Sigmoid colon (tissue), 7 donors: ENCODE data around the gene IDE. TPM values are rescaled to one million over a fixed set of nuclear protein-coding genes. Genes with fewer than 3 reads are reported as not detected.

ENCODE experiments used
- DNase-seq: peaks from one replicate; pipeline ENCODE4 v3.0.0-alpha.2; 2019
- H3K27ac ChIP-seq, 4 donors: fragments of 200-600 bp; sonication (generic); one replicate each; pipeline ENCODE4 v1.5.1; 2016 to 2019; ENCODE audit warnings: mild to moderate bottlenecking in 1 of 4
- H3K27me3 ChIP-seq, 3 donors: fragments of 200-600 bp; sonication (generic); one replicate each; pipeline ENCODE4 v1.5.1; 2019; ENCODE audit warnings: mild to moderate bottlenecking in 1 of 3
- H3K36me3 ChIP-seq, 4 donors: fragments of 200-600 bp; sonication (generic); one replicate each; pipeline ENCODE4 v1.5.1; 2016 to 2019
- H3K4me1 ChIP-seq, 4 donors: fragments of 200-600 bp; sonication (generic); one replicate each; pipeline ENCODE4 v1.5.1; 2017 to 2019
- H3K4me3 ChIP-seq, 4 donors: fragments of 200-600 bp; sonication (generic); one replicate each; pipeline ENCODE4 v1.5.1; 2017 to 2019; ENCODE audit warnings: mild to moderate bottlenecking in 2 of 4, moderate library complexity in 1 of 4
- H3K9me3 ChIP-seq, 4 donors: fragments of 200-600 bp in 3 of 4; sonication (generic) in 3 of 4; one replicate each; pipeline versions ENCODE4 v1.5.1 to v1.6.1; 2013 to 2019
- EP300 ChIP-seq, 4 donors: sonication (generic); formaldehyde crosslinking; IDR thresholded peaks; one replicate each; pipeline ENCODE4 v1.6.1; 2017; ENCODE audit warnings: antibody characterized with exemption in 4 of 4
- POLR2A ChIP-seq, 2 donors: fragments of 450-650 bp; IDR thresholded peaks; one replicate each; pipeline ENCODE4 v1.6.1; 2016; ENCODE audit warnings: antibody characterized with exemption in 2 of 2, mild to moderate bottlenecking in 2 of 2, moderate library complexity in 2 of 2
- POLR2AphosphoS5 ChIP-seq, 4 donors: sonication (generic); formaldehyde crosslinking; IDR thresholded peaks; one replicate each; pipeline ENCODE4 v1.6.1; 2017; ENCODE audit warnings: antibody characterized with exemption in 4 of 4
- WGBS, 2 donors: extraction: QIAGEN DNeasy Blood & Tissue Kit; methylation state at CpG; one replicate each; pipeline ENCODE4 v1.1.7; 2013; 5-methylcytosine and 5-hydroxymethylcytosine counted together
- intact Hi-C: fragments of 100-400 bp; cut with DNase I; formaldehyde crosslinking; loops from one replicate; pipeline ENCODE4 v1.15.1; 2023
- polyA plus RNA-seq, 3 donors: library from polyadenylated mRNA; stranded (reverse); fragments of 200-250 nt; gene quantifications; one replicate each; pipeline ENCODE4 v1.2.3, GENCODE V29; 2013
- total RNA-seq, 4 donors: library from RNA; depleted of rRNA; stranded (reverse); fragments of >200 nt; gene quantifications; one replicate each; pipeline ENCODE4 v1.1.0, GENCODE V29; 2016
- TF ChIP-seq, protein P1 (sequence below), 4 experiments: fragments of 450-650 bp in 3 of 4; fragments of 200-600 bp in 1 of 4; IDR thresholded peaks; one replicate each; pipeline ENCODE4 v1.5.1; 2016 to 2019; ENCODE audit warnings: antibody characterized with exemption in 4 of 4, mild to moderate bottlenecking in 3 of 4, moderate library complexity in 2 of 4
- donor health status: healthy with polysubstance abuse.
- donor health status: Bipolar disorder and iron deficiency.
- donor health status: healthy.

The IDE gene
- total RNA-seq = 10 to 100 TPM; 23.3 to 32.9 (median 28.8) TPM
- 10 to 100 TPM in 1 of 3 donors, 1 to 10 TPM in 2; 7.8 to 12.3 (median 9.6) TPM for polyA plus RNA-seq

DNA sequence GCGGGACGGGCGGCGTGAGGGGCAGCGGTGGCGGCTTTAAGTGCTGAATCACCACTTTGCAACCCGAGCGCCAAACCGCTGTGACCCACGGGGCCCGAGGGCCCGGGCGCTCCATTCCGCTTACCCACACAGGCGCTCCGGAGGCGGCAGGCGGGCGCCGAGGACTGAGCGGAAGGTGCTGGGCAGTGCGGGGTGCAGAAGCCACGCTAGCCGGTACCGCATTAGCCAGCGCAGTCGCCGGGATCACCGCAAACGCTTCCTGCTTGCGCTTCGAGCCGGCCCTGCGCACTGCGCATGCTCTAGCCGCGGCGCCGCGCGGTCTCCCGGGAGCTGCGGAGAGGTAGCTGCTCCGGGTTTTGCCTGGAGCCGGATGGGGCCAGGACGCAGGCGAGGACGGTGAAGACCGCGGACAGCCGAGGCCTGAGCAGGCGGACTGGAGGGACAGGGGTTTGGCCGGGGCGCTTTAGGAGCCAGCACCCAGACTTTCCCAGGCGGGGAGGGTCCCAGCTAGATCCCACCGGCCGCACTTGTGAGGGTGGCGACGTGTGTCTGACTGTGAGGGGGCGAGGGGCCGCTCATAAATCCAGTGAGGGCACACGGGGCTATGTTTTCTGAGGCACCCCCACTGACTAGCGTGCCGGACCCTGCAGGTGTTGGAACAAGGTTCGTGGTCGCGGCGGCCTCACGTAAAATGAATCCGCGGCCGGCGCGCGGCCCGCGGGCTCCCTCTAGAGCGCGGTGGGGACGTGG, at the start of gene IDE:
IDE (minus strand) TSS at position 296 of the 750 bp plus-strand sequence; CDS start at position 222, 74 bp downstream.
- TF ChIP-seq EP300 (IDR thresholded peaks at IDR 0.05) (no peak), POLR2A (IDR thresholded peaks at IDR 0.05) (peak; percentile 28 to 29), POLR2AphosphoS5 (IDR thresholded peaks at IDR 0.05) (peak; percentile 27 to 76 (median 70))
- TF ChIP-seq, protein P1, sequence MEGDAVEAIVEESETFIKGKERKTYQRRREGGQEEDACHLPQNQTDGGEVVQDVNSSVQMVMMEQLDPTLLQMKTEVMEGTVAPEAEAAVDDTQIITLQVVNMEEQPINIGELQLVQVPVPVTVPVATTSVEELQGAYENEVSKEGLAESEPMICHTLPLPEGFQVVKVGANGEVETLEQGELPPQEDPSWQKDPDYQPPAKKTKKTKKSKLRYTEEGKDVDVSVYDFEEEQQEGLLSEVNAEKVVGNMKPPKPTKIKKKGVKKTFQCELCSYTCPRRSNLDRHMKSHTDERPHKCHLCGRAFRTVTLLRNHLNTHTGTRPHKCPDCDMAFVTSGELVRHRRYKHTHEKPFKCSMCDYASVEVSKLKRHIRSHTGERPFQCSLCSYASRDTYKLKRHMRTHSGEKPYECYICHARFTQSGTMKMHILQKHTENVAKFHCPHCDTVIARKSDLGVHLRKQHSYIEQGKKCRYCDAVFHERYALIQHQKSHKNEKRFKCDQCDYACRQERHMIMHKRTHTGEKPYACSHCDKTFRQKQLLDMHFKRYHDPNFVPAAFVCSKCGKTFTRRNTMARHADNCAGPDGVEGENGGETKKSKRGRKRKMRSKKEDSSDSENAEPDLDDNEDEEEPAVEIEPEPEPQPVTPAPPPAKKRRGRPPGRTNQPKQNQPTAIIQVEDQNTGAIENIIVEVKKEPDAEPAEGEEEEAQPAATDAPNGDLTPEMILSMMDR (IDR thresholded peaks at IDR 0.05) = peak; percentile 68 to 86 (median 76)
- no peaks in the 10 kb centered on the region for H3K9me3 ChIP-seq
- peaks cover 0 to 3% (median 0%) of the 10 kb centered on the region in 4 donors for H3K36me3 ChIP-seq
- H3K27me3 ChIP-seq = no peaks in the 10 kb centered on the region
- H3K4me1 ChIP-seq = peaks cover 2 to 40% (median 23%) of the 10 kb centered on the region in 4 donors
- intact Hi-C loops = loop anchor here (1.0 to 2.0 kb wide), 3 partner anchors 18 to 307 kb away; no protein-coding TSS in a partner anchor
- H3K4me3 ChIP-seq = peak within 1 kb of the TSS; percentile 82 to 97 (median 89)
- WGBS, 2 donors = 0 to 1% methylated on average over 80 of the region's 80 CpGs
- peak within 1 kb of the TSS; percentile 95 to 98 (median 98) for H3K27ac ChIP-seq
- peak; percentile 93 for DNase-seq

DNA sequence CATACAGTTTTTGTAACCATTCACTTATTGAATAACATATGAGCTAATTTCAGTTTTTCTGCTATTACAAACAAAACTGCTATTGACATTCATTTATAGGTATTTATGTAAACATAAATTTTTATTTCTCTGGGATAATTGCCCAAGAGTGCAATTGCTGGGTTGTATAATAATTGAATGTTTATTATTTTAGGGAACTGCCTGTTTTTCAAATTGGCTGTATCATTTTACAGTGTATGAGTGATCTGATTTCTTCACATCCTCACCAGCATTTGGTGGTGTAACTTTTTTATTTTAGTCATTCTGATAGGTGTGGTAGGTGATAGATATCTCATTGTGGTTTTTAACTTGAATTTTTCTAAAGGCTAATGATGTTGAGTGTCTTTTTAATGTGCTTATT, 45.5 kb upstream of the IDE start:
- H3K27ac ChIP-seq = no peak overlapping the region
- no peaks in the 10 kb centered on the region for H3K9me3 ChIP-seq
- H3K4me3 ChIP-seq = no peak overlapping the region
- no peaks in the 10 kb centered on the region for H3K4me1 ChIP-seq
- TF ChIP-seq, protein P1 (IDR thresholded peaks at IDR 0.05) = no peak
- TF ChIP-seq POLR2AphosphoS5 (IDR thresholded peaks at IDR 0.05) = no peak
- no peak for TF ChIP-seq EP300 (IDR thresholded peaks at IDR 0.05)
- TF ChIP-seq POLR2A (IDR thresholded peaks at IDR 0.05) = no peak
- DNase-seq = no peak
- intact Hi-C loops = no loop called here
- H3K36me3 ChIP-seq = no peaks in the 10 kb centered on the region
- no peaks in the 10 kb centered on the region for H3K27me3 ChIP-seq

DNA sequence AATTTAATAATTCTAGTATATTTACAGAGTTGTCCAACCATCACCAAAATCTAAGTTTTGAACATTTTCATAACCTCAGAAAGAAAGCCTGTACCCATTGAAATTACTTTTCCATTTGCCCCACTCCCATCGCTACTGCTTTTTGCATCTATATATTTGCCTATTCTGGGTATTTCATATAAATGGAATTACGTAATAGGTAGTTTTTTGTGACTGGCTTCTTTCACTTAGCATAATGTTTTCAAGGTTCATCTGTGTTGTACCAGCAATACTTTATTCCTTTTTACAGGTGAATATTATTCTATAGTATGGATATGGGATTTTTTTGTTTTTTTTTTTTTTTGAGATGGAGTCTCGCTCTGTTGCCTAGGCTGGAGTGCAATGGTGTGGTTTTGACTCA, 41.6 kb upstream of the IDE start:
- TF ChIP-seq POLR2A (IDR thresholded peaks at IDR 0.05) (no peak), EP300 (IDR thresholded peaks at IDR 0.05) (no peak), POLR2AphosphoS5 (IDR thresholded peaks at IDR 0.05) (no peak)
- TF ChIP-seq, protein P1 (IDR thresholded peaks at IDR 0.05) = no peak
- 97 to 98% methylated on average over 3 of the region's 3 CpGs for whole genome bisulfite sequencing, 2 donors
- DNase-seq = no peak
- no peak overlapping the region for H3K27ac ChIP-seq
- no peaks in the 10 kb centered on the region for H3K36me3 ChIP-seq
- no peaks in the 10 kb centered on the region for H3K27me3 ChIP-seq
- no peaks in the 10 kb centered on the region for H3K9me3 ChIP-seq
- no peak overlapping the region for H3K4me3 ChIP-seq
- H3K4me1 ChIP-seq = no peaks in the 10 kb centered on the region
- intact Hi-C loops = no loop called here

DNA sequence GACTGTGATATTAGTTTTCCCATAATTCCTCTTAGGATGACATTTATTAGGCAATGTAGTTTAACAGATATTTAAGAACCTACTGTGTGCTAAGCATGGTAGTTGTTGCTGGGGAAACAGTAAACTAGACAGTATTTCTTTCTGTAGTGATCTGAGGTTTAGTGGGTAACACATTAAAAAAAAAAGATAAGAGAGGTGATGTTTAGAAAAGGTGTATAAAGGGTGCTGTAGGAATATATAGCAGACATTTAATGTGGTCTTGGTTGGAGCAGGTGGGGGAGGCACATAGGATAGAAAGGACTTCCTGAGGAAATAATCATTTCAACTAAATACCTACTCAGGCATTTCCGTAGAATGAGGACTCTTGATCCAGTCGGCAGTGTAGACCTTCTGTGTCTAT, 30.9 kb upstream of the IDE start:
- intact Hi-C loops = no loop called here
- no peaks in the 10 kb centered on the region for H3K36me3 ChIP-seq
- 60 to 92% methylated on average over 2 of the region's 2 CpGs for WGBS, 2 donors

More for the DNA sequence above, 30.9 kb upstream of the IDE start:
- TF ChIP-seq POLR2A (IDR thresholded peaks at IDR 0.05) (no peak), POLR2AphosphoS5 (IDR thresholded peaks at IDR 0.05) (no peak), EP300 (IDR thresholded peaks at IDR 0.05) (no peak)
- TF ChIP-seq, protein P1 (IDR thresholded peaks at IDR 0.05) = no peak
- Histone ChIP-seq H3K4me3 (no peak overlapping the region), H3K4me1 (no peaks in the 10 kb centered on the region), H3K27ac (no peak overlapping the region), H3K27me3 (no peaks in the 10 kb centered on the region), H3K9me3 (no peaks in the 10 kb centered on the region)
- no peak for DNase-seq
